ENCODE data around the gene SORCS2.

DNA sequence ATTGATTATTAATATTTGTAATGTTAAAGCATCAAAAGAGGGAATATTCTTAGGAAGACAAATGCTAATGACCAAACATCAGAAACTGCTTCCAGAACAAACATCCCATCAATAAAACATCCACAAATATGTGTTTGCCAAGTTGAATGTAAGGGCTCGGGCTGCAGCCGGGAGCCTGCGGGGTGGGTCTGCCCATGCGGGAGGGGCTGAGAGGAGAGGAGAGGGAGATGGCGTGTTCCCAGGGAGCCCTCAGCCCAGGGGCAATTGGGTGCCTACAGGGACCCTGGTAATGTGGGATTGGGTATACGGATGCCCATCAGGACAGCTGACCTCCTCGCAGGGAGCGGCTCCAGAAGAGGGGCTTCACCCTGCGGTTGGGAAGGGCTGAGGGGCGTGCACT lies 280.7 kb downstream of the SORCS2 start:
- TF ChIP-seq CTCF (IDR thresholded peaks at IDR 0.05; ENCODE audit: control extremely low read depth in 1 of 3, insufficient read depth in 1 of 3, low read depth in 1 of 3, low read length in 3 of 3) = no peak
- no peak for TF ChIP-seq EP300 (IDR thresholded peaks at IDR 0.05; ENCODE audit: borderline replicate concordance in 1 of 2, low read depth in 2 of 2, low read length in 2 of 2)
- no peak for TF ChIP-seq CREB1 (IDR thresholded peaks at IDR 0.05)
- TF ChIP-seq HDAC2 (IDR thresholded peaks at IDR 0.05; ENCODE audit: borderline replicate concordance in 1 of 2, low read depth in 2 of 2, low read length in 2 of 2) = no peak
- no peak for TF ChIP-seq BACH1 (IDR thresholded peaks at IDR 0.05; ENCODE audit: low read length)
- no peak for TF ChIP-seq POLR2A (IDR thresholded peaks at IDR 0.05; ENCODE audit: control extremely low read depth in 1 of 2, low read depth in 2 of 2, low read length in 2 of 2)
- TF ChIP-seq, protein P1, sequence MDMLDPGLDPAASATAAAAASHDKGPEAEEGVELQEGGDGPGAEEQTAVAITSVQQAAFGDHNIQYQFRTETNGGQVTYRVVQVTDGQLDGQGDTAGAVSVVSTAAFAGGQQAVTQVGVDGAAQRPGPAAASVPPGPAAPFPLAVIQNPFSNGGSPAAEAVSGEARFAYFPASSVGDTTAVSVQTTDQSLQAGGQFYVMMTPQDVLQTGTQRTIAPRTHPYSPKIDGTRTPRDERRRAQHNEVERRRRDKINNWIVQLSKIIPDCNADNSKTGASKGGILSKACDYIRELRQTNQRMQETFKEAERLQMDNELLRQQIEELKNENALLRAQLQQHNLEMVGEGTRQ (IDR thresholded peaks at IDR 0.05; ENCODE audit: low read length) = no peak
- no peak for TF ChIP-seq JUND (IDR thresholded peaks at IDR 0.05; ENCODE audit: low read length)
- TF ChIP-seq TAF1 (IDR thresholded peaks at IDR 0.05; ENCODE audit: low read depth, low read length) = no peak
- TF ChIP-seq YY1 (IDR thresholded peaks at IDR 0.05; ENCODE audit: low read depth, low read length) = no peak
- no peak for TF ChIP-seq EZH2 (IDR thresholded peaks at IDR 0.05; ENCODE audit: low read depth, low read length, severe bottlenecking)
